Thyroid gland (tissue), 4 donors: ENCODE measurements around the gene EID1.

Source experiments
- POLR2A ChIP-seq, 2 donors: fragments of 450-650 bp; IDR thresholded peaks; one replicate each; pipeline ENCODE4 v1.6.1; 2017; ENCODE audit warnings: antibody characterized with exemption in 2 of 2, mild to moderate bottlenecking in 2 of 2, moderate library complexity in 1 of 2
- TF ChIP-seq, protein P1 (sequence below), 6 experiments: fragments of 200-600 bp in 3 of 6; fragments of 450-650 bp in 3 of 6; sonication (generic) in 3 of 6; IDR thresholded peaks; one replicate each; pipeline ENCODE4 v1.5.1; 2016 to 2019; ENCODE audit warnings: antibody characterized with exemption in 6 of 6, mild to moderate bottlenecking in 2 of 6, inconsistent platforms in 1 of 6, moderate library complexity in 1 of 6

DNA sequence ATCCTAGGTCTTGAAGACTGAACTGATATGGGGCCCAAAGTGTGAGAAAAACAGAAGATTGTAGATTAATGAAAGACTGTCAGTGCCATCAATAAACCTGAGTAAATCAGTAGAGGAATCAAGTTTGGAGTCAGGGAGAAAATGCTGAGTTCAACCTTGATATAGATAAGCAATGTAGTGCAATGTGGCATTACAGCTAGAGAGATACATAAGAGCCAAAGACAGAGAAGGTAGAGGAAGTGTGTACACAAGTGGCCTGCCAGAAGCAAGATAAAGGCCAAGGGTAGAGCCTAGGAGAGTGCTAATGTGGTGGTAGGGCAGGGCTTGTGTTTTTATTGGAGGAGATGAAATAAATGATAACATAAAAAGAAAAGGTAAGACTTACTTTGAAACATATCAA, 26.0 kb upstream of the EID1 start:
- no peak for TF ChIP-seq POLR2A (IDR thresholded peaks at IDR 0.05)
- TF ChIP-seq, protein P1, sequence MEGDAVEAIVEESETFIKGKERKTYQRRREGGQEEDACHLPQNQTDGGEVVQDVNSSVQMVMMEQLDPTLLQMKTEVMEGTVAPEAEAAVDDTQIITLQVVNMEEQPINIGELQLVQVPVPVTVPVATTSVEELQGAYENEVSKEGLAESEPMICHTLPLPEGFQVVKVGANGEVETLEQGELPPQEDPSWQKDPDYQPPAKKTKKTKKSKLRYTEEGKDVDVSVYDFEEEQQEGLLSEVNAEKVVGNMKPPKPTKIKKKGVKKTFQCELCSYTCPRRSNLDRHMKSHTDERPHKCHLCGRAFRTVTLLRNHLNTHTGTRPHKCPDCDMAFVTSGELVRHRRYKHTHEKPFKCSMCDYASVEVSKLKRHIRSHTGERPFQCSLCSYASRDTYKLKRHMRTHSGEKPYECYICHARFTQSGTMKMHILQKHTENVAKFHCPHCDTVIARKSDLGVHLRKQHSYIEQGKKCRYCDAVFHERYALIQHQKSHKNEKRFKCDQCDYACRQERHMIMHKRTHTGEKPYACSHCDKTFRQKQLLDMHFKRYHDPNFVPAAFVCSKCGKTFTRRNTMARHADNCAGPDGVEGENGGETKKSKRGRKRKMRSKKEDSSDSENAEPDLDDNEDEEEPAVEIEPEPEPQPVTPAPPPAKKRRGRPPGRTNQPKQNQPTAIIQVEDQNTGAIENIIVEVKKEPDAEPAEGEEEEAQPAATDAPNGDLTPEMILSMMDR (IDR thresholded peaks at IDR 0.05) = no peak
